H9 (cell line): Measurements from ENCODE around the gene NARS2. TPM values are rescaled to one million over a fixed set of nuclear protein-coding genes. Genes with fewer than 3 reads are reported as not detected.

ENCODE experiments used
- DNase-seq: peaks from one replicate; pipeline ENCODE4 v3.0.0-alpha.2; 2017
- H2AFZ ChIP-seq: one replicate; pipeline ENCODE4 v1.6.1; 2013; ENCODE audit warnings: mild to moderate bottlenecking, low read length, control low read depth, moderate library complexity
- H2AK5ac ChIP-seq: 2 replicates; pipeline ENCODE4 v1.6.1; 2013; ENCODE audit warnings: low read length, control low read depth, mixed read lengths; ENCODE audit not compliant: insufficient read length
- H2BK120ac ChIP-seq: one replicate; pipeline ENCODE4 v1.6.1; 2013; ENCODE audit warnings: low read depth, mild to moderate bottlenecking, low read length, control low read depth, inconsistent platforms; ENCODE audit not compliant: poor library complexity, severe bottlenecking
- H2BK12ac ChIP-seq: 2 replicates; pipeline ENCODE4 v1.6.1; 2013; ENCODE audit warnings: low read length, control low read depth, mixed read lengths, low read depth; ENCODE audit not compliant: insufficient read length
- H2BK15ac ChIP-seq: 2 replicates; pipeline ENCODE4 v1.6.1; 2013; ENCODE audit warnings: low read depth, low read length, control low read depth
- H2BK20ac ChIP-seq: one replicate; pipeline ENCODE4 v1.6.1; 2013; ENCODE audit warnings: low read depth, mild to moderate bottlenecking, low read length, control low read depth, inconsistent platforms; ENCODE audit not compliant: poor library complexity, severe bottlenecking
- H2BK5ac ChIP-seq: 2 replicates; pipeline ENCODE4 v1.6.1; 2013; ENCODE audit warnings: low read length, control low read depth, mixed read lengths; ENCODE audit not compliant: insufficient read length
- H3K14ac ChIP-seq: 2 replicates; pipeline ENCODE4 v1.6.1; 2013; ENCODE audit warnings: low read length, control low read depth; ENCODE audit not compliant: insufficient read depth
- H3K18ac ChIP-seq: 2 replicates; pipeline ENCODE4 v1.6.1; 2013; ENCODE audit warnings: low read depth, mild to moderate bottlenecking, mixed read lengths, low read length, control low read depth; ENCODE audit not compliant: insufficient read length
- H3K23ac ChIP-seq: 2 replicates; pipeline ENCODE4 v1.6.1; 2013; ENCODE audit warnings: low read length, control low read depth, mixed read lengths, low read depth; ENCODE audit not compliant: insufficient read length
- H3K23me2 ChIP-seq: 2 replicates; pipeline ENCODE4 v1.6.1; 2013; ENCODE audit warnings: low read depth, mild to moderate bottlenecking, mixed read lengths, low read length, control low read depth; ENCODE audit not compliant: insufficient read length, poor library complexity, severe bottlenecking
- H3K27ac ChIP-seq: 2 replicates; pipeline ENCODE4 v1.5.1; 2013; ENCODE audit warnings: low read length, control low read depth, mixed read lengths, low read depth; ENCODE audit not compliant: insufficient read length
- H3K27me3 ChIP-seq: 2 replicates; pipeline ENCODE4 v1.6.1; 2013; ENCODE audit warnings: low read length, control low read depth, inconsistent platforms; ENCODE audit not compliant: insufficient read depth
- H3K4ac ChIP-seq: 2 replicates; pipeline ENCODE4 v1.6.1; 2013; ENCODE audit warnings: low read depth, mild to moderate bottlenecking, control low read depth, inconsistent platforms, low read length, moderate library complexity
- H3K4me1 ChIP-seq: 2 replicates; pipeline ENCODE4 v1.6.1; 2013; ENCODE audit warnings: low read length, control low read depth, inconsistent platforms; ENCODE audit not compliant: insufficient read depth
- H3K4me2 ChIP-seq: 2 replicates; pipeline ENCODE4 v1.6.1; 2013; ENCODE audit warnings: low read length, control low read depth, mixed read lengths; ENCODE audit not compliant: insufficient read length, insufficient read depth
- H3K56ac ChIP-seq: 2 replicates; pipeline ENCODE4 v1.6.1; 2013; ENCODE audit warnings: low read depth, mild to moderate bottlenecking, mixed read lengths, low read length, control low read depth; ENCODE audit not compliant: insufficient read length
- H3K79me1 ChIP-seq: 2 replicates; pipeline ENCODE4 v1.6.1; 2013; ENCODE audit warnings: low read depth, mild to moderate bottlenecking, moderate library complexity, low read length, control low read depth, inconsistent platforms; ENCODE audit not compliant: insufficient read depth, poor library complexity, severe bottlenecking
- H3K79me2 ChIP-seq: 2 replicates; pipeline ENCODE4 v1.6.1; 2013; ENCODE audit warnings: low read length, control low read depth, inconsistent platforms; ENCODE audit not compliant: insufficient read depth
- H3K9ac ChIP-seq: 2 replicates; pipeline ENCODE4 v1.6.1; 2013; ENCODE audit warnings: low read length, control low read depth, mixed read lengths; ENCODE audit not compliant: insufficient read length; ENCODE audit errors: extremely low read depth
- H3K9me3 ChIP-seq: one replicate; pipeline ENCODE4 v1.6.1; 2013; ENCODE audit warnings: low read depth, low read length, inconsistent platforms; ENCODE audit not compliant: control insufficient read depth
- H3T11ph ChIP-seq: one replicate; pipeline ENCODE4 v1.6.1; 2013; ENCODE audit warnings: mild to moderate bottlenecking, low read length, control low read depth, inconsistent platforms
- H4K20me1 ChIP-seq: one replicate; pipeline ENCODE4 v1.6.1; 2013; ENCODE audit not compliant: control insufficient read depth, insufficient read length, insufficient read depth
- H4K5ac ChIP-seq: 2 replicates; pipeline ENCODE4 v1.6.1; 2013; ENCODE audit warnings: low read depth, mild to moderate bottlenecking, mixed read lengths, low read length, control low read depth; ENCODE audit not compliant: insufficient read length
- H4K8ac ChIP-seq: replicated peaks from 2 replicates; pipeline ENCODE4 v1.6.1; 2013; ENCODE audit warnings: low read length, control low read depth, mixed read lengths, low read depth; ENCODE audit not compliant: insufficient read length
- H4K91ac ChIP-seq: 2 replicates; pipeline ENCODE4 v1.6.1; 2013; ENCODE audit warnings: low read depth, mild to moderate bottlenecking, moderate library complexity, mixed read lengths, low read length, control low read depth; ENCODE audit not compliant: insufficient read length
- H3K27ac Mint-ChIP-seq, 3 experiments: 2 replicates in 2 of 3; 3 replicates in 1 of 3; pipeline ENCODE4 v1.8.0; 2020 to 2021; ENCODE audit warnings: mixed read lengths in 3 of 3, mild to moderate bottlenecking in 1 of 3, moderate library complexity in 1 of 3
- H3K27me3 Mint-ChIP-seq: 2 replicates; pipeline ENCODE4 v1.8.0; 2021; ENCODE audit warnings: low read depth, mild to moderate bottlenecking, moderate library complexity, mixed read lengths
- H3K36me3 Mint-ChIP-seq, 3 experiments: 2 replicates in 2 of 3; 3 replicates in 1 of 3; pipeline ENCODE4 v1.8.0; 2020 to 2021; ENCODE audit warnings: low read depth in 3 of 3, mixed read lengths in 3 of 3; ENCODE audit not compliant: insufficient read depth in 1 of 3
- H3K4me1 Mint-ChIP-seq, 2 experiments: 2 replicates each; pipeline ENCODE4 v1.8.0; 2020; ENCODE audit warnings: mixed read lengths in 2 of 2
- H3K4me3 Mint-ChIP-seq, 2 experiments: 2 replicates in 1 of 2; 3 replicates in 1 of 2; pipeline ENCODE4 v1.8.0; 2020 to 2021; ENCODE audit warnings: mild to moderate bottlenecking in 2 of 2, mixed read lengths in 2 of 2, moderate library complexity in 1 of 2
- H3K9me3 Mint-ChIP-seq, 2 experiments: 2 replicates in 1 of 2; 3 replicates in 1 of 2; pipeline ENCODE4 v1.8.0; 2020; ENCODE audit warnings: mild to moderate bottlenecking in 2 of 2, mixed read lengths in 2 of 2, moderate library complexity in 1 of 2
- WGBS: extraction: QIAGEN DNeasy Blood & Tissue Kit; methylation state at CpG from one replicate; pipeline ENCODE4 v1.1.7; 2013; ENCODE audit warnings: missing lambda C conversion rate, low lambda C conversion rate, mixed read lengths; ENCODE audit not compliant: insufficient read length; ENCODE audit errors: extremely low coverage; 5-methylcytosine and 5-hydroxymethylcytosine counted together
- total RNA-seq: library from RNA; stranded (reverse); gene quantifications from 2 replicates; pipeline ENCODE4 v1.2.1, GENCODE V29; 2021
- TF ChIP-seq, protein P1 (sequence below): fragments of 200-600 bp; sonication (generic); conservative IDR thresholded peaks from 3 replicates; pipeline ENCODE4 v1.8.0; 2021; ENCODE audit warnings: antibody characterized with exemption, mild to moderate bottlenecking

Gene NARS2
- total RNA-seq, 1 experiment from 2014 or later = 29.7 TPM

DNA sequence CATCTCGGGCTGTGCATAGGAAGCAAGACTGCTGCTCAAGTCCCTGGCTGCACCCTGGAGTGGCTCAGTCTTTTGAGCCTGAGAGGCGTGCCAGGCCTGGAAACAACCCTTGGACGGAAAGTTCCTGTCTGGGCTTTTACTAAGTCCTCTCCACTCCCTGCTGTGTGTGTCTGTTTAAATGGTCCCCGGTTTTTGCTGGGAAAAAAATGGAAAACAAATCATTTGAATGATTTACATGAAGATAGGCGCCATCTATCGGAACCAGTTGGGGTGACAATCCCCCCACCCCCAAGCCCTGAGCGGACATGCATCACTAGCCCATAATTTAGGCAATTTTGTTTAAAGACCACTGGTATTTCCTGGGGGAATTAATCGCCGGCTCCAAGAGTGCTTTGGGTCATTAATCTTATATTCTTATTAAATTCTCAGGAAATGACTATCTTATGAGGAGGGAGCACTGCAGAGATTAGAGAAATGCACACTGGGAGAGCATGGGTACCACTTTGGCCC lies 154.4 kb downstream of the NARS2 start:
- no peak overlapping the region for H3K9ac ChIP-seq
- Mint-ChIP-seq H3K4me1 (peaks cover 37 to 40% of the 10 kb centered on the region in 2 experiments), H3K27me3 (peaks cover 28% of the 10 kb centered on the region), H3K9me3 (no peaks in the 10 kb centered on the region), H3K36me3 (no peaks in the 10 kb centered on the region), H3K4me3 (peak overlapping the region in 1 of 2 experiments; percentile 1; a peak in 1 of 5 replicates), H3K27ac (no peak overlapping the region)
- H3K79me2 ChIP-seq = no peaks in the 10 kb centered on the region
- H3K14ac ChIP-seq = no peak overlapping the region
- H4K5ac ChIP-seq = no peak overlapping the region
- H2BK15ac ChIP-seq = no peak overlapping the region
- H2BK20ac ChIP-seq = no peak overlapping the region
- no peak overlapping the region for H2AK5ac ChIP-seq
- no peak overlapping the region for H4K8ac ChIP-seq
- no peak overlapping the region for H3K56ac ChIP-seq
- H3K9me3 ChIP-seq = no peaks in the 10 kb centered on the region
- peak; percentile 42 for DNase-seq
- H4K20me1 ChIP-seq = peaks cover 2% of the 10 kb centered on the region
- H3T11ph ChIP-seq = no peak overlapping the region
- no peak overlapping the region for H3K18ac ChIP-seq
- H3K27ac ChIP-seq = no peak overlapping the region
- H3K4me2 ChIP-seq = no peak overlapping the region
- peaks cover 15% of the 10 kb centered on the region for H3K23me2 ChIP-seq
- H3K4me1 ChIP-seq = peaks cover 10% of the 10 kb centered on the region; the same call in 1 of the 2 replicates
- no peak overlapping the region for H4K91ac ChIP-seq
- TF ChIP-seq, protein P1, sequence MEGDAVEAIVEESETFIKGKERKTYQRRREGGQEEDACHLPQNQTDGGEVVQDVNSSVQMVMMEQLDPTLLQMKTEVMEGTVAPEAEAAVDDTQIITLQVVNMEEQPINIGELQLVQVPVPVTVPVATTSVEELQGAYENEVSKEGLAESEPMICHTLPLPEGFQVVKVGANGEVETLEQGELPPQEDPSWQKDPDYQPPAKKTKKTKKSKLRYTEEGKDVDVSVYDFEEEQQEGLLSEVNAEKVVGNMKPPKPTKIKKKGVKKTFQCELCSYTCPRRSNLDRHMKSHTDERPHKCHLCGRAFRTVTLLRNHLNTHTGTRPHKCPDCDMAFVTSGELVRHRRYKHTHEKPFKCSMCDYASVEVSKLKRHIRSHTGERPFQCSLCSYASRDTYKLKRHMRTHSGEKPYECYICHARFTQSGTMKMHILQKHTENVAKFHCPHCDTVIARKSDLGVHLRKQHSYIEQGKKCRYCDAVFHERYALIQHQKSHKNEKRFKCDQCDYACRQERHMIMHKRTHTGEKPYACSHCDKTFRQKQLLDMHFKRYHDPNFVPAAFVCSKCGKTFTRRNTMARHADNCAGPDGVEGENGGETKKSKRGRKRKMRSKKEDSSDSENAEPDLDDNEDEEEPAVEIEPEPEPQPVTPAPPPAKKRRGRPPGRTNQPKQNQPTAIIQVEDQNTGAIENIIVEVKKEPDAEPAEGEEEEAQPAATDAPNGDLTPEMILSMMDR = peak; percentile 72
- H2BK12ac ChIP-seq = no peak overlapping the region
- H2BK5ac ChIP-seq = no peak overlapping the region
- H3K27me3 ChIP-seq = peaks cover 5% of the 10 kb centered on the region
- H3K23ac ChIP-seq = no peak overlapping the region
- WGBS = no CpG with 5 or more reads among the region's 9 CpGs
- H3K4ac ChIP-seq = no peak overlapping the region
- no peak overlapping the region for H2BK120ac ChIP-seq
- no peak overlapping the region for H2AFZ ChIP-seq
- H3K79me1 ChIP-seq = no peaks in the 10 kb centered on the region
